H7 (cell line): ENCODE results near the gene BRI3BP. TPM values are rescaled to one million over a fixed set of nuclear protein-coding genes. Genes with fewer than 3 reads are reported as not detected.
"Not testable (repeated sequence)": the region's sequence is repeated elsewhere in the genome, so short reads cannot be mapped to it uniquely, and the experiment has no call there.

Source experiments
- DNase-seq: peaks from one replicate; pipeline ENCODE4 v3.0.0; 2012
- H3K27me3 ChIP-seq: 2 replicates; pipeline ENCODE4 v1.6.0; 2011; ENCODE audit warnings: mild to moderate bottlenecking, low read length; ENCODE audit not compliant: control insufficient read depth, insufficient read depth
- H3K36me3 ChIP-seq: replicated peaks from 2 replicates; pipeline ENCODE4 v1.5.1; 2011; ENCODE audit warnings: low read length; ENCODE audit not compliant: control insufficient read depth, insufficient read depth
- H3K4me3 ChIP-seq: 2 replicates; pipeline ENCODE4 v1.5.1; 2011; ENCODE audit warnings: low read depth, mild to moderate bottlenecking, control low read depth, low read length, moderate library complexity; ENCODE audit not compliant: insufficient read depth
- total RNA-seq: library from RNA; depleted of rRNA; stranded (reverse); fragments of >200 nt; shearing (Covaris generic); gene quantifications from 2 replicates; pipeline ENCODE4 v1.2.3, GENCODE V29; 2014

The BRI3BP gene
- total RNA-seq, 1 experiment from 2014 or later, result 6.7 TPM

- no peak for DNase-seq
- Histone ChIP-seq H3K36me3 (no peaks in the 10 kb centered on the region), H3K27me3 (no peaks in the 10 kb centered on the region), H3K4me3 (no peak overlapping the region)
Observed at GRCh38 chr12:125057708-125058107, 64.3 kb downstream of the BRI3BP start.

GRCh38 chr12:125061229-125061628, 67.8 kb downstream of the BRI3BP start:
- no peak for DNase-seq
- Histone ChIP-seq H3K27me3 (no peaks in the 10 kb centered on the region), H3K4me3 (no peak overlapping the region), H3K36me3 (no peaks in the 10 kb centered on the region)

- not testable (repeated sequence) for H3K36me3 ChIP-seq, DNase-seq, H3K27me3 ChIP-seq, H3K4me3 ChIP-seq
Observed at GRCh38 chr12:125063522-125063921, 70.1 kb downstream of the BRI3BP start.

GRCh38 chr12:125064492-125064891, 71.0 kb downstream of the BRI3BP start:
- Histone ChIP-seq H3K36me3 (peaks cover 2% of the 10 kb centered on the region), H3K27me3 (no peaks in the 10 kb centered on the region), H3K4me3 (peak overlapping the region; percentile 49)
- peak; percentile 46 for DNase-seq

GRCh38 chr12:125065021-125065918, 71.8 kb downstream of the BRI3BP start, which contains the start of gene AACS:
AACS (plus strand) TSS chr12:125065435; CDS start chr12:125065585, 150 bp downstream.
- no peaks in the 10 kb centered on the region for H3K27me3 ChIP-seq
- DNase-seq, result peak; percentile 99
- peak within 1 kb of the TSS; percentile 85 for H3K4me3 ChIP-seq
- H3K36me3 ChIP-seq, result peaks cover 2% of the 10 kb centered on the region

GRCh38 chr12:125065919-125066570, 72.6 kb downstream of the BRI3BP start:
- H3K4me3 ChIP-seq, result peak overlapping the region; percentile 85
- no peaks in the 10 kb centered on the region for H3K27me3 ChIP-seq
- peak; percentile 68 for DNase-seq
- peaks cover 4% of the 10 kb centered on the region for H3K36me3 ChIP-seq

- Histone ChIP-seq H3K36me3 (peaks cover 5% of the 10 kb centered on the region), H3K4me3 (no peak overlapping the region), H3K27me3 (no peaks in the 10 kb centered on the region)
- peak; percentile 58 for DNase-seq
Observed at GRCh38 chr12:125068391-125068790, 74.9 kb downstream of the BRI3BP start.

- DNase-seq, result no peak
- Histone ChIP-seq H3K36me3 (peaks cover 8% of the 10 kb centered on the region), H3K4me3 (no peak overlapping the region), H3K27me3 (no peaks in the 10 kb centered on the region)
Observed at GRCh38 chr12:125069616-125070015, 76.2 kb downstream of the BRI3BP start.

GRCh38 chr12:125070112-125070511, 76.7 kb downstream of the BRI3BP start:
- peaks cover 8% of the 10 kb centered on the region for H3K36me3 ChIP-seq
- DNase-seq, result peak; percentile 54
- H3K4me3 ChIP-seq, result no peak overlapping the region
- no peaks in the 10 kb centered on the region for H3K27me3 ChIP-seq

- no peaks in the 10 kb centered on the region for H3K27me3 ChIP-seq
- peak; percentile 28 for DNase-seq
- H3K4me3 ChIP-seq, result no peak overlapping the region
- H3K36me3 ChIP-seq, result peaks cover 8% of the 10 kb centered on the region
Observed at GRCh38 chr12:125070661-125071390, 77.4 kb downstream of the BRI3BP start.

- no peak overlapping the region for H3K4me3 ChIP-seq
- no peak for DNase-seq
- H3K27me3 ChIP-seq, result no peaks in the 10 kb centered on the region
- H3K36me3 ChIP-seq, result peaks cover 13% of the 10 kb centered on the region
Observed at GRCh38 chr12:125071456-125071855, 78.0 kb downstream of the BRI3BP start.

GRCh38 chr12:125072496-125072895, 79.1 kb downstream of the BRI3BP start:
- H3K4me3 ChIP-seq, result no peak overlapping the region
- no peak for DNase-seq
- peaks cover 14% of the 10 kb centered on the region for H3K36me3 ChIP-seq
- no peaks in the 10 kb centered on the region for H3K27me3 ChIP-seq

- peaks cover 16% of the 10 kb centered on the region for H3K36me3 ChIP-seq
- not testable (repeated sequence) for DNase-seq, H3K4me3 ChIP-seq, H3K27me3 ChIP-seq
Observed at GRCh38 chr12:125074294-125074693, 80.8 kb downstream of the BRI3BP start.

GRCh38 chr12:125076103-125076502, 82.7 kb downstream of the BRI3BP start:
- no peak for DNase-seq
- no peaks in the 10 kb centered on the region for H3K27me3 ChIP-seq
- H3K4me3 ChIP-seq, result no peak overlapping the region
- H3K36me3 ChIP-seq, result peaks cover 16% of the 10 kb centered on the region
